ENCODE results near the gene CARD9. TPM values are rescaled to one million over a fixed set of nuclear protein-coding genes. Genes with fewer than 3 reads are reported as not detected.

The CARD9 gene
- total and polyA plus RNA-seq, 2 of the 8 experiments (the other 6 are each of a cell fraction or from before 2014, with no cell fraction given), result 0.15 to 1.1 TPM

DNA sequence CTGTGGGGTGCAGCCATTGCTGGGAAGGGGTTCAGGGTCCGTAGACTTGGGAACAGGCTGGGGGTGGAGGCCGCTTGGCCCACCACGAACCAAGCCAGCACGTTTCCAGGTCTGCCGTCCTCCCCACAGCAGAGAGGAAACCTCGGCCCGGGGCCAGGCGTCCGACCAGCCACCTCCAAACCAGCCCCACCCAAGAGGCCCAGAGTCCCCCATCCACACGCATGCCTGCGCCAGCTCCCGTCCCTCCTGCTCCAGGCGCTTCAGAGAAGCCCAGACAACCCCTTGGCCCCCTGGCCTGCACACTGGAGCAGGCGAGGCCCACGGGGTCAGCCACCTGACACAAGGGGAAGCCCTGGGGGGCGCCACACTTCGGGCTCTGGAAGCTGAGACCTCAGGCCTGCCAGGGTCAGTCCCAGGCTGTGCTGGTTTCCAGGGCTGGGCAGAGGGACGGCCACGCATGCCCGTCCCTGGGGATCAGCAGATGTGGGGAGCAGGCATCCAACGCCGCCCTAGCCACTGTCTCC is 16.2 kb downstream of the CARD9 start:
- Histone ChIP-seq H3K9ac (replicated peaks in 1 of 4; ENCODE audit: extremely low read depth in 1 of 4, low read depth in 3 of 4, low read length in 3 of 4) (no peak overlapping the region), H2AFZ (ENCODE audit: low read length) (no peak overlapping the region), H2BK5ac (ENCODE audit: low read depth, low read length) (no peak overlapping the region), H2AK5ac (ENCODE audit: low read depth, low read length) (no peak overlapping the region), H3K18ac (ENCODE audit: extremely low read depth, low read length) (no peak overlapping the region), H4K20me1 (replicated peaks in 1 of 2; ENCODE audit: control insufficient read depth in 1 of 2, insufficient read depth in 2 of 2, low read length in 2 of 2) (peaks cover under 1 to 3% of the 10 kb centered on the region in 2 experiments), H3K23me2 (ENCODE audit: low read depth, low read length) (no peaks in the 10 kb centered on the region), H3K4ac (replicated peaks; ENCODE audit: insufficient read length, low read depth, low read length) (no peak overlapping the region), H3K79me1 (ENCODE audit: low read depth, low read length) (no peaks in the 10 kb centered on the region; the same call in 1 of the 2 replicates), H4K5ac (ENCODE audit: insufficient read length, low read depth, low read length) (no peak overlapping the region), H3K36me3 (ENCODE audit: control insufficient read depth in 2 of 4, insufficient read depth in 4 of 4, low read length in 3 of 4) (no peaks in the 10 kb centered on the region; a peak in 1 of 8 replicates), H3K23ac (ENCODE audit: insufficient read length) (no peak overlapping the region), H3K14ac (ENCODE audit: insufficient read length) (no peak overlapping the region), H3K27me3 (replicated peaks in 1 of 4; ENCODE audit: control insufficient read depth in 3 of 4, extremely low read depth in 1 of 4, insufficient read depth in 3 of 4, low read length in 3 of 4) (no peaks in the 10 kb centered on the region; a peak in 2 of 7 replicates), H4K8ac (ENCODE audit: extremely low read depth, insufficient read depth, low read length) (0 out of 2 replicates have a peak overlapping the region, but pooled peaks have one; percentile 25), H2BK20ac (ENCODE audit: low read length) (no peak overlapping the region), H3K4me2 (ENCODE audit: insufficient read depth in 1 of 2, low read depth in 2 of 2, low read length in 2 of 2) (no peak overlapping the region), H4K91ac (replicated peaks; ENCODE audit: insufficient read length, low read length) (no peak overlapping the region), H3K79me2 (ENCODE audit: control insufficient read depth in 1 of 2, insufficient read depth in 2 of 2, low read length in 2 of 2) (no peaks in the 10 kb centered on the region), H3K4me3 (ENCODE audit: extremely low read depth in 1 of 4, insufficient read depth in 2 of 4, low read depth in 3 of 4, low read length in 4 of 4) (no peak overlapping the region), H3K56ac (replicated peaks; ENCODE audit: insufficient read length, low read depth, low read length) (no peak overlapping the region), H3K27ac (ENCODE audit: low read depth, low read length) (no peak overlapping the region), H2BK15ac (ENCODE audit: low read length) (no peak overlapping the region), H2BK12ac (ENCODE audit: low read depth, low read length) (no peak overlapping the region), H3K9me3 (ENCODE audit: insufficient read depth in 2 of 2, low read depth in 1 of 2, low read length in 1 of 2) (no peaks in the 10 kb centered on the region), H2BK120ac (replicated peaks; ENCODE audit: low read depth, low read length) (no peak overlapping the region), H3K4me1 (replicated peaks in 1 of 4; ENCODE audit: control insufficient read depth in 3 of 4, insufficient read depth in 4 of 4, low read length in 3 of 4) (no peaks in the 10 kb centered on the region)
- ChIA-PET CTCF (ENCODE audit: partially characterized antibody) (interaction anchor here (1.2 to 1.6 kb wide), 2 partner anchors 11 to 32 kb away, joined by 3 to 5 read pairs; no protein-coding TSS in a partner anchor), POLR2A (ENCODE audit: partially characterized antibody) (interaction anchor here (2.1 to 15.8 kb wide), 3 partner anchors 11 to 17 kb away, joined by 8 to 137 read pairs (median 10); partner anchors contain the start of gene CARD9)
- WGBS, 2 experiments (ENCODE audit: extremely low coverage in 1 of 2, insufficient coverage in 1 of 2, insufficient read length in 1 of 2, insufficient replicate concordance in 2 of 2, low coverage in 1 of 2, low lambda C conversion rate in 2 of 2, missing lambda C conversion rate in 1 of 2), result 87% methylated on average over 16 of the region's 22 CpGs; no CpG with 5 or more reads in 1 of the 2 experiments
- TF ChIP-seq, protein P1, sequence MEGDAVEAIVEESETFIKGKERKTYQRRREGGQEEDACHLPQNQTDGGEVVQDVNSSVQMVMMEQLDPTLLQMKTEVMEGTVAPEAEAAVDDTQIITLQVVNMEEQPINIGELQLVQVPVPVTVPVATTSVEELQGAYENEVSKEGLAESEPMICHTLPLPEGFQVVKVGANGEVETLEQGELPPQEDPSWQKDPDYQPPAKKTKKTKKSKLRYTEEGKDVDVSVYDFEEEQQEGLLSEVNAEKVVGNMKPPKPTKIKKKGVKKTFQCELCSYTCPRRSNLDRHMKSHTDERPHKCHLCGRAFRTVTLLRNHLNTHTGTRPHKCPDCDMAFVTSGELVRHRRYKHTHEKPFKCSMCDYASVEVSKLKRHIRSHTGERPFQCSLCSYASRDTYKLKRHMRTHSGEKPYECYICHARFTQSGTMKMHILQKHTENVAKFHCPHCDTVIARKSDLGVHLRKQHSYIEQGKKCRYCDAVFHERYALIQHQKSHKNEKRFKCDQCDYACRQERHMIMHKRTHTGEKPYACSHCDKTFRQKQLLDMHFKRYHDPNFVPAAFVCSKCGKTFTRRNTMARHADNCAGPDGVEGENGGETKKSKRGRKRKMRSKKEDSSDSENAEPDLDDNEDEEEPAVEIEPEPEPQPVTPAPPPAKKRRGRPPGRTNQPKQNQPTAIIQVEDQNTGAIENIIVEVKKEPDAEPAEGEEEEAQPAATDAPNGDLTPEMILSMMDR (IDR thresholded peaks at IDR 0.05; ENCODE audit: control extremely low read depth in 1 of 3, insufficient read depth in 1 of 3, low read depth in 1 of 3, low read length in 3 of 3), result no peak
- TF ChIP-seq POLR2A (IDR thresholded peaks at IDR 0.05; ENCODE audit: control extremely low read depth in 1 of 2, low read depth in 2 of 2, low read length in 2 of 2), result 0 out of 3 replicates have a peak, but pooled peaks of 1 of the 2 experiments have one; percentile 2
- FAIRE-seq (no peak), DNase-seq (ENCODE audit: low read depth in 1 of 2, low spot score in 2 of 2) (no peak)
